OCI-LY1 (cell line): ENCODE measurements around the gene PTS.

ENCODE experiments used
- CTCF ChIP-seq: fragments of 200-600 bp; sonication (generic), shearing (Covaris generic); IDR thresholded peaks from 2 replicates; pipeline ENCODE4 v1.5.1; 2017; ENCODE audit warnings: mild to moderate bottlenecking, antibody characterized with exemption, low read length, moderate library complexity, mixed read lengths
- EZH2 ChIP-seq: fragments of 200-600 bp; sonication (generic), shearing (Covaris generic); IDR thresholded peaks from 2 replicates; pipeline ENCODE4 v1.8.0; 2017; ENCODE audit warnings: borderline replicate concordance, mixed run types, mild to moderate bottlenecking, antibody characterized with exemption, low read length, moderate library complexity, mixed read lengths

DNA sequence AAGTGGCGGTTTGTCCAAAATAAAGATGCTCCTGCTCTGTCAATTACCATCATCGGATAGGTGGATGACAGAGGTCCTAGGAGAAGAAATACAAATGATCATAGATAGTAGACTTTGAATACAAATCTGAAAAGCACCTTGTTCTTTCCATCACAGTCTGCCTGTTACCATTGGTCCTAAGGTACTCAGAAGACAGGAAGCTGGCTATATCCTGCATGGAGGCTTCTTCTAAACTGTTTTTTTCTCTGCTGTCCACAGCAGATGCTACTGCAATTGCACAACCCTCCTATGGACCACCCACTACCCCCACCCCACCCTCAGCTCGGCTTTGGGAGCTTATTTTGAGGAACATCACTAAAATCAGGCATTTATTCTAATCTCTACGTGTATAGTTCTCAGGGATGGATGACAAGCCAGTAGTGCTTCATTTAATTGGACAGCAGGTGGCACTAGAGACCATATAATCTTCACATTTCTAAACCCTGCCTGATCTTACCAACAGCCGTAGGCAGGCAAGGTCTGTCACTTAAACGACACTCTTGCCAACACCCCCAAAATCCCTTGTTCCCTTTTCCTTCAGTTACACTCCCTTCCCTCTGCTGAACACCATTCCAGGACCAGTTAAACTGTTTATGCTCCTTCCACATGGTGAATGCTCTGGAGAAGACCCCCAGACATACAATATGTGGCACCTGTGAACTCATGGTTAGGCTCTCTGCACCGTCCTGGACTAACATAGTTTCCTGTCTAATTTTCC, 6.6 kb upstream of the PTS start:
- TF ChIP-seq CTCF (peak; percentile 94), EZH2 (no peak)
